ENCODE measurements around the gene PAPSS2.
"Not testable (repeated sequence)": the region's sequence is repeated elsewhere in the genome, so short reads cannot be mapped to it uniquely, and the experiment has no call there.

PAPSS2 gene

GRCh38 chr10:87639493-87639892 lies 20.2 kb upstream of the PAPSS2 start:
- DNase-seq = no peak
- in situ Hi-C loops (cut with MboI; ENCODE audit: low pct_unique_long_range_greater_than_20kb, low sequenced_read_pairs) = no loop called here

GRCh38 chr10:87640043-87640442 lies 19.6 kb upstream of the PAPSS2 start:
- DNase-seq = no peak
- in situ Hi-C loops (cut with MboI; ENCODE audit: low pct_unique_long_range_greater_than_20kb, low sequenced_read_pairs) = no loop called here

- in situ Hi-C loops (cut with MboI; ENCODE audit: low pct_unique_long_range_greater_than_20kb, low sequenced_read_pairs) = no loop called here
- DNase-seq = no peak
Measured at GRCh38 chr10:87642486-87642885, 17.2 kb upstream of the PAPSS2 start.

GRCh38 chr10:87642988-87643387 lies 16.7 kb upstream of the PAPSS2 start:
- in situ Hi-C loops (cut with MboI; ENCODE audit: low pct_unique_long_range_greater_than_20kb, low sequenced_read_pairs) = no loop called here
- no peak for DNase-seq

GRCh38 chr10:87643920-87644319 lies 15.8 kb upstream of the PAPSS2 start:
- in situ Hi-C loops (cut with MboI; ENCODE audit: low pct_unique_long_range_greater_than_20kb, low sequenced_read_pairs) = no loop called here
- no peak for DNase-seq

- DNase-seq; in situ Hi-C loops (cut with MboI; ENCODE audit: low pct_unique_long_range_greater_than_20kb, low sequenced_read_pairs): not testable (repeated sequence)
Measured at GRCh38 chr10:87644500-87644899, 15.2 kb upstream of the PAPSS2 start.

- DNase-seq = no peak
- in situ Hi-C loops (cut with MboI; ENCODE audit: low pct_unique_long_range_greater_than_20kb, low sequenced_read_pairs) = no loop called here
Measured at GRCh38 chr10:87646192-87646909, 13.3 kb upstream of the PAPSS2 start.

GRCh38 chr10:87646935-87647334 lies 12.7 kb upstream of the PAPSS2 start:
- no peak for DNase-seq
- in situ Hi-C loops (cut with MboI; ENCODE audit: low pct_unique_long_range_greater_than_20kb, low sequenced_read_pairs) = no loop called here

- no peak for DNase-seq
- in situ Hi-C loops (cut with MboI; ENCODE audit: low pct_unique_long_range_greater_than_20kb, low sequenced_read_pairs) = no loop called here
Measured at GRCh38 chr10:87650838-87651589, 8.7 kb upstream of the PAPSS2 start.

- DNase-seq = no peak
- in situ Hi-C loops (cut with MboI; ENCODE audit: low pct_unique_long_range_greater_than_20kb, low sequenced_read_pairs) = no loop called here
Measured at GRCh38 chr10:87651801-87652200, 7.9 kb upstream of the PAPSS2 start.

GRCh38 chr10:87652261-87652660 lies 7.4 kb upstream of the PAPSS2 start:
- no peak for DNase-seq
- in situ Hi-C loops (cut with MboI; ENCODE audit: low pct_unique_long_range_greater_than_20kb, low sequenced_read_pairs) = no loop called here

GRCh38 chr10:87654212-87654611 lies 5.5 kb upstream of the PAPSS2 start:
- in situ Hi-C loops (cut with MboI; ENCODE audit: low pct_unique_long_range_greater_than_20kb, low sequenced_read_pairs) = no loop called here

GRCh38 chr10:87656431-87657072 lies 3.1 kb upstream of the PAPSS2 start:
- in situ Hi-C loops (cut with MboI; ENCODE audit: low pct_unique_long_range_greater_than_20kb, low sequenced_read_pairs) = no loop called here
- peak; percentile 69 for DNase-seq

More at GRCh38 chr10:87654212-87654611, 5.5 kb upstream of the PAPSS2 start:
- DNase-seq = no peak

- in situ Hi-C loops (cut with MboI; ENCODE audit: low pct_unique_long_range_greater_than_20kb, low sequenced_read_pairs) = no loop called here
Measured at GRCh38 chr10:87657371-87657770, 2.3 kb upstream of the PAPSS2 start.

GRCh38 chr10:87658321-87658795 lies 1.3 kb upstream of the PAPSS2 start:
- in situ Hi-C loops (cut with MboI; ENCODE audit: low pct_unique_long_range_greater_than_20kb, low sequenced_read_pairs) = no loop called here
- DNase-seq = no peak

More at GRCh38 chr10:87657371-87657770, 2.3 kb upstream of the PAPSS2 start:
- DNase-seq = no peak

GRCh38 chr10:87658858-87659555 lies 671 bp upstream of the PAPSS2 start:
- in situ Hi-C loops (cut with MboI; ENCODE audit: low pct_unique_long_range_greater_than_20kb, low sequenced_read_pairs) = no loop called here
- no peak for DNase-seq

- in situ Hi-C loops (cut with MboI; ENCODE audit: low pct_unique_long_range_greater_than_20kb, low sequenced_read_pairs) = no loop called here
- DNase-seq = no peak
Measured at GRCh38 chr10:87660484-87661133, 931 bp downstream of the PAPSS2 start.

- in situ Hi-C loops (cut with MboI; ENCODE audit: low pct_unique_long_range_greater_than_20kb, low sequenced_read_pairs) = no loop called here
Measured at GRCh38 chr10:87661861-87662785, 2.4 kb downstream of the PAPSS2 start.

More at GRCh38 chr10:87661861-87662785, 2.4 kb downstream of the PAPSS2 start:
- no peak for DNase-seq
